ENCODE results near the gene KSR2. TPM values are rescaled to one million over a fixed set of nuclear protein-coding genes. Genes with fewer than 3 reads are reported as not detected.

KSR2 gene
- total RNA-seq, 1 experiment from 2014 or later, result 0.15 TPM

- Histone ChIP-seq H3K9me3 (ENCODE audit: control insufficient read depth, insufficient read depth, low read depth, low read length) (no peaks in the 10 kb centered on the region), H3K4me3 (ENCODE audit: low read depth in 2 of 2, low read length in 2 of 2) (no peak overlapping the region), H3K27ac (ENCODE audit: low read length) (no peak overlapping the region; the same call in 1 of the 2 replicates), H3K36me3 (ENCODE audit: control insufficient read depth, insufficient read depth, low read length) (no peaks in the 10 kb centered on the region), H3K27me3 (ENCODE audit: control insufficient read depth, insufficient read depth, low read length) (no peaks in the 10 kb centered on the region), H3K4me1 (ENCODE audit: control insufficient read depth, insufficient read depth, low read length) (peaks cover 9% of the 10 kb centered on the region)
- no TSS peak for BruUV-seq (replicated peaks)
- DNase-seq (ENCODE audit: low read depth, low spot score) (no peak), ATAC-seq (no peak)
- ChIA-PET CTCF (no interaction called here), POLR2A (no interaction called here)
- in situ Hi-C loops (cut with HindIII; ENCODE audit: low pct_unique_long_range_greater_than_20kb, low sequenced_read_pairs) (no loop called here), intact Hi-C loops (cut with micrococcal nuclease; ENCODE audit: unreplicated experiment) (no loop called here)
- TF ChIP-seq CTCF (IDR thresholded peaks at IDR 0.05) (no peak), SIN3A (IDR thresholded peaks at IDR 0.05; ENCODE audit: borderline replicate concordance, insufficient read depth, low read depth, low read length) (no peak), REST (IDR thresholded peaks at IDR 0.05; ENCODE audit: insufficient read depth in 1 of 2, low read depth in 2 of 2, low read length in 1 of 2) (no peak), TCF7L2 (IDR thresholded peaks at IDR 0.05; ENCODE audit: low read depth, low read length) (no peak), POLR2AphosphoS5 (IDR thresholded peaks at IDR 0.05; ENCODE audit: low read depth, low read length) (no peak)
Measured at GRCh38 chr12:117491711-117492110, 477.1 kb downstream of the KSR2 start.

GRCh38 chr12:117490130-117490529 lies 478.7 kb downstream of the KSR2 start:
- BruUV-seq (replicated peaks), result no TSS peak
- ChIA-PET CTCF (no interaction called here), POLR2A (no interaction called here)
- in situ Hi-C loops (cut with HindIII; ENCODE audit: low pct_unique_long_range_greater_than_20kb, low sequenced_read_pairs) (no loop called here), intact Hi-C loops (cut with micrococcal nuclease; ENCODE audit: unreplicated experiment) (no loop called here)
- H3K36me3 ChIP-seq (ENCODE audit: control insufficient read depth, insufficient read depth, low read length), result no peaks in the 10 kb centered on the region
- TF ChIP-seq REST (IDR thresholded peaks at IDR 0.05; ENCODE audit: insufficient read depth in 1 of 2, low read depth in 2 of 2, low read length in 1 of 2) (no peak), POLR2AphosphoS5 (IDR thresholded peaks at IDR 0.05; ENCODE audit: low read depth, low read length) (no peak), TCF7L2 (IDR thresholded peaks at IDR 0.05; ENCODE audit: low read depth, low read length) (no peak), CTCF (IDR thresholded peaks at IDR 0.05) (no peak), SIN3A (IDR thresholded peaks at IDR 0.05; ENCODE audit: borderline replicate concordance, insufficient read depth, low read depth, low read length) (no peak)
- H3K27me3 ChIP-seq (ENCODE audit: control insufficient read depth, insufficient read depth, low read length), result no peaks in the 10 kb centered on the region
- DNase-seq (ENCODE audit: low read depth, low spot score), result no peak
- no peak for ATAC-seq
- H3K4me1 ChIP-seq (ENCODE audit: control insufficient read depth, insufficient read depth, low read length), result peaks cover 13% of the 10 kb centered on the region
- no peak overlapping the region for H3K27ac ChIP-seq (ENCODE audit: low read length)
- H3K9me3 ChIP-seq (ENCODE audit: control insufficient read depth, insufficient read depth, low read depth, low read length), result no peaks in the 10 kb centered on the region
- H3K4me3 ChIP-seq (ENCODE audit: low read depth in 2 of 2, low read length in 2 of 2), result no peak overlapping the region
